ENCODE data around the gene C1orf174. TPM values are rescaled to one million over a fixed set of nuclear protein-coding genes. Genes with fewer than 3 reads are reported as not detected.
A peak's percentile ranks its signal among the peaks of the same experiment; 100 is the strongest.

Gene C1orf174
- polyA plus RNA-seq, 1 donor, result 37.9 TPM

DNA sequence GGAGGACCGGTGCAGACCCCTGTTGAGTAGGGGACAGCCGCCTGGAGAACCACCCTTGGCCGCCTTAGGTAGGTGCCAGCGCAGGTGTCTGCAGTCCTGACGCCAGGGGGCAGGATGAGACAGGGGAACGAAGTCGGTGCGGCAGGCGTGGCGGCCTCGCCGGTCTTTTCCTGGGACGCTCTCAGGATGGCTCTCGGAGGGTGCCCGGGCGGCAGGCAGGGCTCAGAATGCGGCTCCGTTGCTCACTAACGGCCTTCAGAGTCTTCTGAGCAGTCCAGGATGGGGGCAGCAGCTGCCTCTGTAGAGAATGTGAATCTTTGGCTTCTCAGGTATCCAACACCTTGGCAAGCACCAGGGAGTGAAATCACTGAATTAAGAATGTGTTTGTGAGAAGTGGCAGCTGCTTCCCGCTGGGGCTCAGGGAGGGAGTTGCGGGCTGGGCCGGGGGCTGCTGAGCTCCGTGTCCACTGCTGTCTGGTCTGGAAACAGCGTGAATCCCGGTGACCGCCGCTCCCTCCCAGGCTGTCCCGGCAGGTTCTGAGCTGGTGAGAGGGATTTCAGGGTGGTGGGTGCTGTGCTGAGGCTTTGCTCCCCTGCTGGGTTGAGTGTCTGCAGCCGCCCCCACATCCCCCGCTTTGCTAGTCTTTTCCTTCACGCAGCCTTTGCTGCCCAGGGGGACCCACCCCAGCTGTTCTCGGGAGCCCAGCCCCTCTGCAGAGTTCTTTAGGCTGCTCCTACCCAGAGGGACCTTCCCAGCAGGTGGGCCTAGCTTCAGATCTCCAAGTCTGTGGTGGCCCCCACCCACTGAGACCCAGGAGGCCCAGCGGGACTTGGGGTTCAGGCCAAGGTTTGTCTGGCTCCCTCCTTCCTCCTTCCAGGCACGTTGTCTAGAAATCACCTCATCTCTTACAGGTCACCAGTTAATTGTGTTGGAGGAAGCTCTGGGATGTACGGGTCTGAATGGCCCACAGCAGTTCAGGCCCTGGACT is 11.1 kb upstream of the C1orf174 start:
- DNase-seq, result peak; percentile 73

DNA sequence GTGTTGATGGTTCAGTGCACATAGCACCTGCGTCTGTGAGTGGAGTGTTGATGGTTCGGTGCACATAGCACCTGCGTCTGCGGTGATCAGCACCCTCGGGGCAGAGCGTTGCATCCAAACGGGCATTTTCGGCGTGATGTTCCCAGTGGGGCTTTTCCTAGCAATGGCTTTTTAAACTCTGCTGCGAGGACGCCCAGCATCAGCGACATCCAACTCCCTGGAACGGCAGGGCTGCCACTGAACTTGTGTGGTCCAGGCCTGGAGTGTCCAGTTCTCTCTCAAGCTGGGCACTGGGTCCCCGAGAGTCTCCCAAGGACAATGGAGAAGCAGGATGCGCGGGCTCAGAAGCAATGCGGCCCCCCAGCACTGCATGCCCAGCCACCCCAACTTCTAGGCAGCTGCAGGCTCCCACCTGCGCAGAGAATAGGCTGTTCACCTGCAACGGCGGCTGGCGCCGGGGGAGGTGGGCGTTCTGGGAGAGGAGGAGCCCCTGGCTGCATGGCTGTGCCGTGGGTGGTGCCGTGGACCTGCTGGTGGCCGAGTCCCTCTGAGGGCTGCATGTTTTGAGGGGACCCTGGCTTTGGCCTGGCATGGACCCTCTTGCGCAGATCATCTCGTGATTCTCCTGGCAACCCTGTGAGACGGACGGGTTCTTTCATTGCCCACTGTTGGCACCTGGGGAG is 10.1 kb upstream of the C1orf174 start:
- DNase-seq, result no peak

DNA sequence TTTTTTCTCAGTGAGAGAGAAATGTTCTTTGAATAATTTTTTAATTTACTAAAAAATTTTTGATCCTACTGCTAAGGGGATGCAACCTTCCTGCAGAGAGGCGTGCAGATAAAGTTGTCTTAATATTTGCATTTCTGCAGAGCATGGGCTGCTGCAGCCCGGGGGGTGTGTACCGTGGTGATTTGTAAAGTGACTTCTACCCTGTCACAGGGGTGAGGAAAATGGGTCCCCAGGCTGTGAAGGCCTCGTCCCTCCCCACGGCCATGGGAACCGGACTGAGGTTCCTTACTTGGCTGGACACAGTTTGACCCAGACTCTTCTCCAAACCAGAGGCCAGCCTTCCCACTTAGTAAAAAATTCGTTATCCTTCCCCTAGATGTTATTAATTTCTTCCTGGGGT is 9.5 kb upstream of the C1orf174 start:
- DNase-seq, result no peak

DNA sequence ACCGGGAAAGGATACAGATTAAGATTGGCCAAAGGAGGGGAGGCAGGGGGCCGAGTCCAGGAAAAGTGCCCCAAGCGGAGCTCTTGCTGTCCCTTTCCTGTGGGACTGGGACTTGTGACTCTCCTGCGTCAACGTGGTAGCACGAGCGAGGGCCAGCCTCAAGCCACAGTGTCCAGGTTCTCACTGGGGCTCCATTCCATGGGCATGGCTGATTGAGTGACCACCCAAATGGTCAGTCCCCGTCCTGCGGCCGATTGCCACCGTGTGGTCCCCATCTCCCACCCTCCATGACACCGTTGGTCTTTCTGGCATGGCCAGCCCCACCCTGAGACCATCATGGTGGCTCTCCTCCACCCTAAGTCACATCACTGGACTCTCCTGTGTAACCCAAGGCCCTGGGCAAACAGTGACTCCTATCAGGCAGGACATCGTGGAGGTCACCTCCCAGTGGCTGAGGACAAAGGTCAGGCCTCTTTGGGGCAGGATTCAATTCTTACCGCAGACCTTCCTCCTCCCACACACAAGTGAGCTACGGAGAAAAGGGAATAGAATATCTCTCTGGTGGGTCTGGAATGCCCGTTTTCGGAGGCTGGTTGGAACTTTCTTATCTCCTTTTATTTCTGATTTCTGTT is 8.9 kb upstream of the C1orf174 start:
- no peak for DNase-seq

DNA sequence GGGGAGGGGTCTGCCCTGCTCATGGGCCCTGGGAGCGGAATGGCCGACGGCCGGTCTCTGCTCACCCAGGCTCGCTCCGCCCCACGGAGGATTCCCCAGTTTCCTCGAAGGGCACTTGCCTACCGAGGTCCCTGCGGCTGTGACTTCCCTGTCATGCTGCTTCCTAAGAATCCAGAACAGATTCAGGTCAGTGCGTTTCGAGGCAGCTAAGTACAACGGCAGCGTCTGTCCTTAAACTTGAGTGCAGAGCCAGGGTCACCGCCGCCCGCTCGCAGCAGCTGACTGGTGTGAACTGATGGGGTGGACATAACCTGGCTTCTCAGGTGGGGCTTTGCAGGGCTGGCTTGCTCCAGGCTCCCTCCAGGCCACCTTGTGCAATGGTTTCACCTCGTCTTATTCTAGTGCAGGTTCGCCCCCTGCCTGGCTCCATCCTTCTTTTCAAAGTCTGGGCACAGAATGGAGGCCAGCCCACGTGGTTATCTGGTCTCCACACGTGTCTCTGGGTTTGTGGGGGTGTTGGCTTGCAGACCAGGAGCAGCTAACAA is 7.6 kb upstream of the C1orf174 start:
- no peak for DNase-seq

DNA sequence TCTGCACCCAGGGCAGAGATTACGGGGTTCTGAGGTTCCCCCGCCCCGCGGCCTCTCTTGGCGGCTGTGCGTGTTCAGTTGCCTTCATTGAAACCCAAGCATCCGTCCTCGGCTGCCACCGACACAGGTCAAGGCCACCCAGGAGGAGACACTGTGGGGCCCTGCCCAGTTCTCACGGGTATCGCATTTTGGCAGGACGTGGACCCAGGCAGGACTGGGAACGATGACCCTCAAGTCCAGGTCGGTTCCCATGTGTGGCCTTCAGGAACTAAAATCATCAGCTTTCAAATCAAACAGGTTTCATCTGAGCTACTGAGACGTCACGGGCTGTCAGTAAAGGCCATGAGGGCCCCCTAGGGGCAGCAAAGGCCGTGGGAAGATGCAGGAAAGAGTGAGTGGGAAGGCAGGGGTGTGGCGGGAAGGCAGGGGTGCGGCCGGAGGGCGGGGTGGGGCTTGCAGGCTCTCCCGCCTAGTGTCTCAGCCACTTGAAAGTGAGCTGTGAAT is 7.0 kb upstream of the C1orf174 start:
- no peak for DNase-seq

DNA sequence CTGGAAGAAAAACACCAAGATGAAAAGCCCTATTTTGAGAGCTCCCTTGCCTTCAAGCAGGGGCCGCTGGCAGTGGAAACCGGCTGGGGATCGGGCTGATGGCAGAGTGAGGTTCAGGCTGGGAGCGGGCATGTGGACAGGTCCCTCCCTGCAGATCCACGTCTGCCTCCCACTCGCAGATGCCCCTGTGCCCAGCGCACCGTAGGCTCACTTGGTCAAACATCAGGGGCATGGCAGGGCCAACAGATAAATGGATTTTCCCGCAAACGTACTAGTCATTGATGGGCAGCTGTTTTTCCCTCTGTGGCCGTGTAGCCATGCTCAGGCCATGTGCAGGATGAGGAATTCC is 6.6 kb upstream of the C1orf174 start:
- DNase-seq, result no peak

DNA sequence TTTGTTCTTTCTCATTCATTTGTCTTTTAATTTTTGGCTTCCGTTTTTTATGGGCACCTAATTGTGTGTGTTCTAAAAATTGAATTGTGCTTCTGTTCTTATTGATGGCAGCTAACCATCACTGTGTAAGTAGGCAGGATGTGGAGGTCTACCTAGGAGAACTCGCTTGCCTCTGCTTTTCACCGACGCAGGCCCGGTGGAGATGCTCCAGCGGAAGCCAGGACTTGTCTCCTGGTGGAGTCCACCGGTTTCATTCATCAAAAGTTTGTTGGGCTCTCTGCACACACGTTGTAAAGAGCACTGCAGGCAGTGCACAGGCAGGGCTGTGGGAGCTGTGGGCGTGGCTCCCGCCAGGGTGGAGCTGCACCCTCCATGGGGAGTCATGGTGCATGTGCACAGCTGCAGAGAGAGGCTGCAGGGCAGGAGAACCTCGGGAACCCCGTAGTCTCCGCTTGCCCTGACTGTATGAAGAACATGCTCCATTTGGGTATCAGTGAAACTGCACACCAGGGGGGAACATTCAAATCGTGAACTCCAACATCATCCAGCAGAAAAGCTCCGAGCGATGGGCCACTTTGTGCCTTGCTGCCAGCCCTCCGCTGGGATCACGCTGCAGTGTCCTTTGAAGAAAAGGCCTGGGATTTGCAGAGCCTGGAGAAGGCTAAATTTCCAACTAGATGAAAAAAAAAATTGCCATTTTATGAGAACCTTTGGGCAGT is 6.0 kb upstream of the C1orf174 start:
- DNase-seq, result no peak

DNA sequence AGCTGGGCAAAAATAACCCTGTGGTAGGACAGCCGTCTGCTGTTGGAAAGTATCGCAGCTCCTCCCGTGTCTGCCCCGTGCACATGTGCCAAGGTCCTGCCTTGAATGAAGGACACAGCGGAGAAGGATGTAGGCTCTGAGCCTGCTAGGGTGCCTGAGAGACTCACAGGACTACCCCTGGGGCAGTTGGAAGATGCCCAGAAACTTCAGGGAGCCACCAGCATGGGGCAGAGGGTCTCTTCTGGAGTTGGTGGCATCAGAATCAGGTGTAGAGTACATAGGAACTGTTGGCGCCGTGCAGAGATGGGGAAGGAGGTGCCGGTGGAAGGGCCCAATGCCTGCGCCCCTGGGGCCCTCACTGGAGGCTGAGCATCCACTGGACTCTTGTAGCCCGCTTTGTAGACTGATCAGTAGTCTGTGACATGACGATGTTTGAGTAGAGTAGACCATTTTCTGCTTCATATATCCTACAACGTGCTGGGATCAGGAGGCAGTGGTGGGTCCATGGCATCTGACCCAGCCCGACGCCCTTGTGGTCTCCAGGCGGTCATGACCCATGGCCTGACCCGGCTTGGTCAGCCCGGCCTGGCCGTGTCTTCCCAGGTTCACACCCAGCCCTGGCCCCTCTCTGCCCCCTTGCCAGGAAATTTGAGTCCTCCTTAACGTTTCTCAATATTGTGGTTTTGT is 5.3 kb upstream of the C1orf174 start:
- DNase-seq, result no peak

DNA sequence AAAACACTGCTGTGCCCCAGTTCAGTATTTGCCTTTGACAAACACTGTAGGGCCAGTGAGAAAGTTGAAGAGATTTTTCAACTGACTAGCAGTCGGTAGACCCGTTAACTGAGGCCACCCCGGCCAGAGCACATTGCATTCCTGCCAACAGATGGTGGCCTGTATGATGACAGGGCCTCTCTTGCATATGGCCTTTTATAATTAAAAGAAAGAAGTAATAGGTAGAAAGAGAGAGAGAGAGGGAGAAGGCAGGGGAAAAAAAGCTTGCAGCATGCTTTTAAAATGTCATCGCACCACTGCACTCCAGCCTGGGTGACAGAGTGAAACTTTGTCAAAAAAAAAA is 4.7 kb upstream of the C1orf174 start:
- DNase-seq, result no peak

DNA sequence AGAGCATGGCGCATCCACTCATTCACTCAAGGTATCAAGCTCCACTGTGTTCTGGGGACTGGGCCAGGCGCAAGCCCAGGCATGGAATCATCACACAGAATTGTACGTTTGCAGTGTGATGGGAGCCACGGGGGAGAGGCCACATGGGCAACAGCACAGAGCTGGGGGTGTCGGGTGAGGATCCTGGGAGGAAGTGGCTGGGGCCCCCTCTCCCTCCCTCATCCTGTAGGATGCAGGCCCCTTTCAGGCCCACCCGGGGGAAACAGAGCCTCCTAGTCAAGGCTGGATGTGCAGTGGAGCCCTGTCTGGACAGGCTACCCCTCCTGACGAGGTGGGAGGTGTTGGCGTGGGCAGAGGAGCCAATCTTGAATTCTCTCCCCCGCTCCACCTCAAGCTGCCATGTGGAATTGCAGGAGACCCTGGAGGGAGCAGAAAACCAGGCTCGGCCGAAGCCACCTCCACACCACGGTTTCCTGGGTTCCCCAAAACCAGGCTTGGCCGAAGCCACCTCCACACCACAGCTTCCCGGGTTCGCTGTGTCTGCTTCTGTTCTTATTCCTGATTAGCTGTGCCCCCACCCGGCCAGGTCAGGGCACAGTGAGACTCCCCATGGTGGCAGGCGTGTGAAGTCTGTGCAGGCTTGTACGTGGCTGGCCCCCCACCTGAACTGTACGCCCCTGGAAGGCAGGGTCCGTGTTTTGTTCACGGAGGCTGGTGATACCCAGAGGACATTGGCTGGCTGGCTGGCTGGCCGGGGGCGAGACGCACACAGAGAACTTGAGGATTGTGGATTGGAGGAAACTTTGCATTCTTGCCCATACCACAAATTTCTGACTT is 4.2 kb upstream of the C1orf174 start:
- DNase-seq, result no peak

DNA sequence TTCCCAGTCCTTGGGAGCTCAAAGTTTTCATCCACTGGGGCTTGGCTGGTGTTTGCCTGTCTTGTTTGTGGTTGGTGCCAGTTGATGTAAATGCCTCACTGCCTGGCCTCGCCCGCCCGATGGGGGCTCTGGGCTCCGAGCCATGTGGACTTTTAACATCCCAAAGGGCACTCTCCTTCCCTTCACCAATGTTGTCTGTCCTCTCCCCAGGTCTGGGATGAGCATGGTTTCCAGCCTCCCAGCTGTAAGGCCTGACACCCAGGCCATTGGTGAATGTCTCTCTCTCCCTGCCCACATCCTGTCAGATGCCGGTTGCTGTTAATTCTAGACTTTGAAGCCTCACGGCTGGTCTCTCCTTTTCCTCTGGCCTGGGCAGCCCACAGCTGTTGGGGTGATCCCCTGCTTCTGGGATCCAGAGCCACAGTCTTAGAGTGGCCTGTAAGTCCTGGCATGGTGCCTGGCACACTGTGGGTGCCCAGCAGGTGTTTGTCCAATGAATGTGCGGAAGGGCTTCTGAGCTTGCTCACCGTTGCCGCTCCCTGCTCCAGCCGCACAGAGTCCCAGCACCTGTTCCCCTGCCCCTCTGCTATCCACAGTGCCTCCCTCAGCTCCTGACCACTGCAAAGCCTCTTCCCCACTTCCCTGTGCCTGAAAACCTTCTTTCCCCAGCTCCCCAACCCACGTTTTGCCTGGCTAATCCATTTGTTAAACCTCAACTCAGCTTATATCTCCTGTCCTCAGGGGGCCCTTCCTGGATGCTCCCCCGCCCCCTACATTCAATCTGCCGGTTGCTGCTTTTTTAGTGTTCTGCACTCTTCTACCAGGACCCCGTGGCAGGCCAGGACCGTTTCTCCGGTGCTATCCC is 3.3 kb upstream of the C1orf174 start:
- no peak for DNase-seq

DNA sequence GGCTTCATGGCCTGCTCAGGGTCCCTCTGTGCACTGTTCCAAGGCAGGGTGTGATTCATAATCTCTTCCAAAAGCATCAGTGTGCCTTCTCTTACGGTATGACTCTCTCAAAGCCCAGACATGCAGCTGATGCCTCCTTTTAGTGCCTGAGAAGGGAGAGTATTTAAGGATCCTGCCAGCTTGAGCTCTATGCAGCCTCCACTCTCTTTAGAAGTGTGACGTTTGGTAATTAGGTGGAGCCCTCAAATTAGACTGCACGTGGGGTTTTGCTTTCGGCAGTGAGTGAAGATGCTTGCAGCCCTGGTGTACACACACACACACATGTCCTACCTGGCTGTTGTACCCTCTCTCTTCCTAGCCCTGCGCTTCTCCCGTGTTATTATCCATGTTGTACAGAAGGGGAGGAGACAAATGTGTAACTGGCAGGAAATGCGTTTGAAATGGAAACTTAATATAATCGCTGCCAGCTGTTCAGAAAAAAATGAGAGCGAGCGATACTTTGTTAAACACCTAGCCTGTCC is 2.6 kb upstream of the C1orf174 start:
- DNase-seq, result no peak

DNA sequence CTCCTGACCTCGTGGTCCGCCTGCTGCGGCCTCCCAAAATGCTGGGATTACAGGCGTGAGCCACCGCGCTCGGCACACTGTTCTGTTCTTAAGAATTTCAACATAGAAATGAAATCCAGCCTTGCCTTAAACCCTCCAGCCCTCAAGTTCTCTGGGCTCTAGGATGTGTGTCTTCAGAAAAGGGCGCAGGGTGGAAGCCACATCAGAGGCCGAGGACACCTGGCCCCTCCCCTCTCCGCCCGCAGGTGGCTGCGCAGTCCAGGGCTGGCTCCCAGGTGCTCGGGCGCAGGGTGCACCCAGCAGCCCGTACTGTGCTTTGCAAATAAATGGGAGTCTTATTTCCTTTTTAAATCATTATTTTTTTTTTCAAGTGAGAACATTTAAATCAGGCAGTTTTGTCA is 2.0 kb upstream of the C1orf174 start:
- DNase-seq, result no peak

DNA sequence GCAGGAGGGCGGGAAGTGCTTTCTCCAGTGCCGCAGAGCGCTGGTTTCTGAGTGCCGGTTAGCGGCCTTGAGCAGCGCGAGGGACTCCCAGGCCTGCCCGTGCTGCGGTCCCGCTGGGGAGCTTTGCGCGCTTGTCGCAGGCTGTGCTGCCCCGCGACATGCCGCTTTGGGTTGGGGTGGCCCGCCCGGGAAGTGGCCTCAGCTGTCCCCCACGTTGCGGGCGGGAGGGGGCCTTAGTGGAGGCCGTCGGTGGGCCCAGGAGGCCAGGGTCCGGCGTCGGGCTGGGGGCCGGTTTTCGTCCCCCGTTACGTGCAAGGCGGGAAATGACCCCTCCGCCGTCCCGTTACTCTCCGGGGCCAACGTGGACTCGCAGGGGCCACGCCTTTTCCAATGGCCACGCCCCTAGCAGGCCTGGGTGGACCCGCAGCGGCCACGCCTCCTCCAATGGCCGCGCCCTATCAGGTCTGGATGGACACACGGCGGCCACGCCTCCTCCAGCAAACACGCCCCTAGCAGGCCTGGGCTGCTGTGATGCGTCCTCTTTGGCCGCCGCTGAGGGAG is 977 bp upstream of the C1orf174 start:
- peak; percentile 97 for DNase-seq

DNA sequence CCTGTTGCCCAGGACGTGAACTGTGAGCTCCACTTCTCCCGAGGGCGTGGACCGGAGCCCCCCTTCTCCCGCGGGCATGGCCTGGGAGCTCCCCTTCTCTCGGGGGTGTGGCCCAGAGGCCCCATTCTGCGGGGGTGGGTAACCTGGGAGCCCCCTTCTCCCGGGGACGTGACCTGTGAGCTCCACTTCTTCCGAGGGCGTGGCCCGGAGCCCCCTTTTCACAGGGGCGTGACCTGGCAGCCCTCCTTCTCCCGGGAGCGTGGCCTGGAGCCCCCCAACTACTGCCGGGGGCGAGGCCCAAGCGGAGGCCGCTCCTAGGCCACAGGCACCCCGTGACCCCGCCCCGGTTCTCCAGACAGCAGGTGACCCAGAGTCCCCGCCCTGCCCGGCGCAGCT is 320 bp downstream of the C1orf174 start:
- no peak for DNase-seq

DNA sequence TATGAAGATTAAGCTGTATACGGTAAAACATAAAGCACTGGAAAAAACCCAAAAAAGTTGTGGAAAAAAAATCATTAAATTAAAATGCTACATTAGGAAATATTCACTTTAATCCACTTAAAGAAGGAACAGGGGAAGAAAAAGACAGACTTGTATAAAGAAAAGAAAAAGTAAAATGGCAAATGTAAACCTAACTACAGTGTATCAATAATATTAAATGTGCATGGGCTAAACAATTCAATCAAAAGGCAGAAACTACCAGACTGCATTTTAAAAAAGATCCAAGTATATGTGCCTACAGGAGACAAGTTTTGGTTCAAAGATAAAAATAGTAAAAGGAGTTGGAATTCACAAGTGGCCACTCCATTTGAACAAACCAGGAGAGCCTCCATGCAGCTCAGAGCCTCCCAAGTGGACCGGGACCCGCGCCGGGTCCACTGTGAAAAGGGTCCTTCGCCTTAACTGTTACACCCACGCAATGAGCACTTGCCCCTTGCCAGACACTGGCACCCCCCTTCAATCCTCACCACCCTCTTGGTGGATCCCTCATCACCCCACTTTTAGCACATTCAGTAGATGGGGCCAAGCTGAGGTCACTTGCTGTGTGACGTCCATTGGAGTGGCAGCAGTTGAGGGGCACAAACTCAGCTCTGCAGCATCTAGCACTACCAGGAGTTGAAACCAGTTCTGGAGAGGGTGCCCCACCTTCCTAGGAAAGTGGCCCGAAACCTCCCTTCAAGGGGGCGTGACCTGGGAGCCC is 898 bp downstream of the C1orf174 start:
- DNase-seq, result no peak

DNA sequence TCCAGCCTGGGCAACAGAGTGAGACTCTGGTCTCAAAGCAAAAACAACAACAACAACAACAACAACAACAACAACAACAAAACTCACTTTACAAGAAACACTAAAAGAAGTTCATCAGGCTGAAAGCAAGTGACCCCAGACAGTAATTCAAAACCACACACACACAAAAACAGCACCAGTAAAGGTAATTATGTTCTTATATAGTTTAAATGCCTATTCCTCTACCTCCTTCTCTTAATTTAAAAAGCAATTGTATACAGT is 1.7 kb downstream of the C1orf174 start:
- no peak for DNase-seq

All from left kidney (tissue), 2 donors.